ENCODE measurements around the gene SLAMF1.

The SLAMF1 gene

GRCh38 chr1:160612613-160613218 lies 34.1 kb downstream of the SLAMF1 start:
- no peak overlapping the region for H3K4me3 ChIP-seq (ENCODE audit: low read length in 2 of 2)
- no peak overlapping the region for H4K8ac ChIP-seq (ENCODE audit: low read depth, low read length)
- no peaks in the 10 kb centered on the region for H3K27me3 ChIP-seq (ENCODE audit: control insufficient read depth in 3 of 3, insufficient read depth in 3 of 3, low read depth in 1 of 3, low read length in 3 of 3)
- no peaks in the 10 kb centered on the region for H3K9me3 ChIP-seq (replicated peaks in 1 of 2; ENCODE audit: control insufficient read depth in 2 of 2, insufficient read depth in 1 of 2, low read depth in 1 of 2, low read length in 2 of 2)
- H3K27ac ChIP-seq (replicated peaks; ENCODE audit: low read length), result no peak overlapping the region
- no peaks in the 10 kb centered on the region for H3K79me1 ChIP-seq (ENCODE audit: low read depth, low read length)
- H3K36me3 ChIP-seq (replicated peaks in 1 of 2; ENCODE audit: control insufficient read depth in 2 of 2, insufficient read depth in 2 of 2, low read length in 2 of 2), result no peaks in the 10 kb centered on the region
- no peak overlapping the region for H2AFZ ChIP-seq (ENCODE audit: low read length)
- H2BK15ac ChIP-seq (ENCODE audit: low read length), result no peak overlapping the region
- H3K14ac ChIP-seq (ENCODE audit: low read length), result no peak overlapping the region
- no peaks in the 10 kb centered on the region for H3K4me1 ChIP-seq (ENCODE audit: control insufficient read depth in 2 of 2, insufficient read depth in 1 of 2, low read depth in 1 of 2, low read length in 2 of 2)
- H2BK5ac ChIP-seq (ENCODE audit: low read length), result no peak overlapping the region
- no peak overlapping the region for H4K91ac ChIP-seq (ENCODE audit: low read depth, low read length, poor library complexity)
- no CpG with 5 or more reads among the region's 6 CpGs for WGBS, 2 donors (ENCODE audit: extremely low coverage in 2 of 2, insufficient read length in 2 of 2, insufficient replicate concordance in 1 of 2)
- no peak overlapping the region for H3K4ac ChIP-seq (ENCODE audit: low read length)
- DNase-seq (ENCODE audit: low spot score), result no peak
- H2AK5ac ChIP-seq (ENCODE audit: low read depth, low read length), result no peak overlapping the region
- H2BK12ac ChIP-seq (ENCODE audit: low read length), result no peak overlapping the region
- no peak overlapping the region for H3K9ac ChIP-seq (ENCODE audit: low read depth, low read length, poor library complexity)
- no peak overlapping the region for H3K23ac ChIP-seq (ENCODE audit: low read depth, low read length, poor library complexity)
- H3K18ac ChIP-seq (ENCODE audit: low read length), result no peak overlapping the region
- no peak overlapping the region for H3K4me2 ChIP-seq (ENCODE audit: insufficient read depth, low read length, poor library complexity, severe bottlenecking)
- no peak overlapping the region for H2BK120ac ChIP-seq (ENCODE audit: low read depth, low read length)

GRCh38 chr1:160610569-160611242 lies 36.1 kb downstream of the SLAMF1 start:
- Histone ChIP-seq H2BK12ac (ENCODE audit: low read length) (no peak overlapping the region), H3K18ac (ENCODE audit: low read length) (no peak overlapping the region), H3K79me1 (ENCODE audit: low read depth, low read length) (no peaks in the 10 kb centered on the region), H4K8ac (ENCODE audit: low read depth, low read length) (no peak overlapping the region), H3K4ac (ENCODE audit: low read length) (no peak overlapping the region), H3K27ac (replicated peaks; ENCODE audit: low read length) (no peak overlapping the region), H3K4me1 (ENCODE audit: control insufficient read depth in 2 of 2, insufficient read depth in 1 of 2, low read depth in 1 of 2, low read length in 2 of 2) (no peaks in the 10 kb centered on the region), H3K9me3 (replicated peaks in 1 of 2; ENCODE audit: control insufficient read depth in 2 of 2, insufficient read depth in 1 of 2, low read depth in 1 of 2, low read length in 2 of 2) (no peaks in the 10 kb centered on the region), H2AFZ (ENCODE audit: low read length) (no peak overlapping the region), H3K4me3 (ENCODE audit: low read length in 2 of 2) (no peak overlapping the region), H3K36me3 (replicated peaks in 1 of 2; ENCODE audit: control insufficient read depth in 2 of 2, insufficient read depth in 2 of 2, low read length in 2 of 2) (no peaks in the 10 kb centered on the region), H4K91ac (ENCODE audit: low read depth, low read length, poor library complexity) (no peak overlapping the region), H3K23ac (ENCODE audit: low read depth, low read length, poor library complexity) (no peak overlapping the region), H3K27me3 (ENCODE audit: control insufficient read depth in 3 of 3, insufficient read depth in 3 of 3, low read depth in 1 of 3, low read length in 3 of 3) (no peaks in the 10 kb centered on the region), H3K9ac (ENCODE audit: low read depth, low read length, poor library complexity) (no peak overlapping the region), H3K14ac (ENCODE audit: low read length) (no peak overlapping the region), H2BK120ac (ENCODE audit: low read depth, low read length) (no peak overlapping the region), H2BK15ac (ENCODE audit: low read length) (no peak overlapping the region), H2BK5ac (ENCODE audit: low read length) (no peak overlapping the region), H3K4me2 (ENCODE audit: insufficient read depth, low read length, poor library complexity, severe bottlenecking) (no peak overlapping the region), H2AK5ac (ENCODE audit: low read depth, low read length) (no peak overlapping the region)
- no CpG with 5 or more reads among the region's 1 CpG for WGBS, 2 donors (ENCODE audit: extremely low coverage in 2 of 2, insufficient read length in 2 of 2, insufficient replicate concordance in 1 of 2)
- DNase-seq (ENCODE audit: low spot score), result no peak

- no peak overlapping the region for H2BK120ac ChIP-seq (ENCODE audit: low read depth, low read length)
- no peak overlapping the region for H4K8ac ChIP-seq (ENCODE audit: low read depth, low read length)
- no peaks in the 10 kb centered on the region for H3K4me1 ChIP-seq (ENCODE audit: control insufficient read depth in 2 of 2, insufficient read depth in 1 of 2, low read depth in 1 of 2, low read length in 2 of 2)
- H2BK15ac ChIP-seq (ENCODE audit: low read length), result no peak overlapping the region
- no peak overlapping the region for H2AK5ac ChIP-seq (ENCODE audit: low read depth, low read length)
- H3K18ac ChIP-seq (ENCODE audit: low read length), result no peak overlapping the region
- no peak overlapping the region for H3K14ac ChIP-seq (ENCODE audit: low read length)
- no peak overlapping the region for H2BK12ac ChIP-seq (ENCODE audit: low read length)
- no peak overlapping the region for H3K4me2 ChIP-seq (ENCODE audit: insufficient read depth, low read length, poor library complexity, severe bottlenecking)
- no peaks in the 10 kb centered on the region for H3K36me3 ChIP-seq (replicated peaks in 1 of 2; ENCODE audit: control insufficient read depth in 2 of 2, insufficient read depth in 2 of 2, low read length in 2 of 2)
- no peaks in the 10 kb centered on the region for H3K27me3 ChIP-seq (ENCODE audit: control insufficient read depth in 3 of 3, insufficient read depth in 3 of 3, low read depth in 1 of 3, low read length in 3 of 3)
- H2AFZ ChIP-seq (ENCODE audit: low read length), result no peak overlapping the region
- H3K27ac ChIP-seq (replicated peaks; ENCODE audit: low read length), result no peak overlapping the region
- H3K23ac ChIP-seq (ENCODE audit: low read depth, low read length, poor library complexity), result no peak overlapping the region
- H3K9me3 ChIP-seq (replicated peaks in 1 of 2; ENCODE audit: control insufficient read depth in 2 of 2, insufficient read depth in 1 of 2, low read depth in 1 of 2, low read length in 2 of 2), result no peaks in the 10 kb centered on the region
- H3K79me1 ChIP-seq (ENCODE audit: low read depth, low read length), result no peaks in the 10 kb centered on the region
- no peak overlapping the region for H3K4me3 ChIP-seq (ENCODE audit: low read length in 2 of 2)
- H2BK5ac ChIP-seq (ENCODE audit: low read length), result no peak overlapping the region
- DNase-seq (ENCODE audit: low spot score), result no peak
- H3K4ac ChIP-seq (ENCODE audit: low read length), result no peak overlapping the region
- H3K9ac ChIP-seq (ENCODE audit: low read depth, low read length, poor library complexity), result no peak overlapping the region
- no peak overlapping the region for H4K91ac ChIP-seq (ENCODE audit: low read depth, low read length, poor library complexity)
Measured at GRCh38 chr1:160608941-160609340, 37.9 kb downstream of the SLAMF1 start.

GRCh38 chr1:160608514-160608913 lies 38.3 kb downstream of the SLAMF1 start:
- Histone ChIP-seq H3K18ac (ENCODE audit: low read length) (no peak overlapping the region), H2BK120ac (ENCODE audit: low read depth, low read length) (no peak overlapping the region), H3K9me3 (replicated peaks in 1 of 2; ENCODE audit: control insufficient read depth in 2 of 2, insufficient read depth in 1 of 2, low read depth in 1 of 2, low read length in 2 of 2) (no peaks in the 10 kb centered on the region), H3K9ac (ENCODE audit: low read depth, low read length, poor library complexity) (no peak overlapping the region), H2BK5ac (ENCODE audit: low read length) (no peak overlapping the region), H3K4me3 (ENCODE audit: low read length in 2 of 2) (no peak overlapping the region), H2BK15ac (ENCODE audit: low read length) (no peak overlapping the region), H3K23ac (ENCODE audit: low read depth, low read length, poor library complexity) (no peak overlapping the region), H4K91ac (ENCODE audit: low read depth, low read length, poor library complexity) (no peak overlapping the region), H3K4me1 (ENCODE audit: control insufficient read depth in 2 of 2, insufficient read depth in 1 of 2, low read depth in 1 of 2, low read length in 2 of 2) (no peaks in the 10 kb centered on the region), H3K4me2 (ENCODE audit: insufficient read depth, low read length, poor library complexity, severe bottlenecking) (no peak overlapping the region), H3K27me3 (ENCODE audit: control insufficient read depth in 3 of 3, insufficient read depth in 3 of 3, low read depth in 1 of 3, low read length in 3 of 3) (no peaks in the 10 kb centered on the region), H3K79me1 (ENCODE audit: low read depth, low read length) (no peaks in the 10 kb centered on the region), H3K4ac (ENCODE audit: low read length) (no peak overlapping the region), H2AFZ (ENCODE audit: low read length) (no peak overlapping the region), H4K8ac (ENCODE audit: low read depth, low read length) (no peak overlapping the region), H2BK12ac (ENCODE audit: low read length) (no peak overlapping the region), H3K36me3 (replicated peaks in 1 of 2; ENCODE audit: control insufficient read depth in 2 of 2, insufficient read depth in 2 of 2, low read length in 2 of 2) (no peaks in the 10 kb centered on the region), H2AK5ac (ENCODE audit: low read depth, low read length) (no peak overlapping the region), H3K27ac (replicated peaks; ENCODE audit: low read length) (no peak overlapping the region), H3K14ac (ENCODE audit: low read length) (no peak overlapping the region)
- WGBS, 2 donors (ENCODE audit: extremely low coverage in 2 of 2, insufficient read length in 2 of 2, insufficient replicate concordance in 1 of 2), result no CpG with 5 or more reads among the region's 2 CpGs
- no peak for DNase-seq (ENCODE audit: low spot score)
